ENCODE results near the gene RASL10A. TPM values are rescaled to one million over a fixed set of nuclear protein-coding genes. Genes with fewer than 3 reads are reported as not detected.

RASL10A gene
- total RNA-seq, 1 donor from 2014 or later = 0.33 TPM

GRCh38 chr22:29336751-29337490, 21.4 kb upstream of the RASL10A start:
- no peak for DNase-seq (ENCODE audit: low read depth)
- peaks cover 8% of the 10 kb centered on the region for H3K36me3 ChIP-seq (ENCODE audit: control insufficient read depth, insufficient read depth, low read length)
- no peak for TF ChIP-seq CTCF (IDR thresholded peaks at IDR 0.05; ENCODE audit: insufficient read depth, low read length, poor library complexity, severe bottlenecking)
- no peaks in the 10 kb centered on the region for H3K27me3 ChIP-seq (ENCODE audit: control insufficient read depth, insufficient read depth, low read length)
- no peak overlapping the region for H3K4me3 ChIP-seq (ENCODE audit: low read depth, low read length)

- H3K36me3 ChIP-seq (ENCODE audit: control insufficient read depth, insufficient read depth, low read length) = peaks cover 5% of the 10 kb centered on the region
- TF ChIP-seq CTCF (IDR thresholded peaks at IDR 0.05; ENCODE audit: insufficient read depth, low read length, poor library complexity, severe bottlenecking) = no peak
- no peak overlapping the region for H3K4me3 ChIP-seq (ENCODE audit: low read depth, low read length)
- DNase-seq (ENCODE audit: low read depth) = no peak
- no peaks in the 10 kb centered on the region for H3K27me3 ChIP-seq (ENCODE audit: control insufficient read depth, insufficient read depth, low read length)
These were observed 20.2 kb upstream of the RASL10A start for GRCh38 chr22:29335656-29336055.

GRCh38 chr22:29334696-29335344, 19.3 kb upstream of the RASL10A start:
- H3K36me3 ChIP-seq (ENCODE audit: control insufficient read depth, insufficient read depth, low read length) = peaks cover 5% of the 10 kb centered on the region
- DNase-seq (ENCODE audit: low read depth) = no peak
- no peak for TF ChIP-seq CTCF (IDR thresholded peaks at IDR 0.05; ENCODE audit: insufficient read depth, low read length, poor library complexity, severe bottlenecking)
- H3K27me3 ChIP-seq (ENCODE audit: control insufficient read depth, insufficient read depth, low read length) = no peaks in the 10 kb centered on the region
- no peak overlapping the region for H3K4me3 ChIP-seq (ENCODE audit: low read depth, low read length)

GRCh38 chr22:29334148-29334547, 18.7 kb upstream of the RASL10A start:
- TF ChIP-seq CTCF (IDR thresholded peaks at IDR 0.05; ENCODE audit: insufficient read depth, low read length, poor library complexity, severe bottlenecking) = no peak
- DNase-seq (ENCODE audit: low read depth) = no peak
- H3K36me3 ChIP-seq (ENCODE audit: control insufficient read depth, insufficient read depth, low read length) = peaks cover 3% of the 10 kb centered on the region

GRCh38 chr22:29332886-29333496, 17.5 kb upstream of the RASL10A start:
- Histone ChIP-seq H3K27me3 (ENCODE audit: control insufficient read depth, insufficient read depth, low read length) (no peaks in the 10 kb centered on the region), H3K4me3 (ENCODE audit: low read depth, low read length) (no peak overlapping the region), H3K36me3 (ENCODE audit: control insufficient read depth, insufficient read depth, low read length) (peaks cover 3% of the 10 kb centered on the region)
- TF ChIP-seq CTCF (IDR thresholded peaks at IDR 0.05; ENCODE audit: insufficient read depth, low read length, poor library complexity, severe bottlenecking) = no peak
- no peak for DNase-seq (ENCODE audit: low read depth)

More at GRCh38 chr22:29334148-29334547, 18.7 kb upstream of the RASL10A start:
- H3K4me3 ChIP-seq (ENCODE audit: low read depth, low read length) = no peak overlapping the region
- H3K27me3 ChIP-seq (ENCODE audit: control insufficient read depth, insufficient read depth, low read length) = no peaks in the 10 kb centered on the region
